GM23338 (cell line): Measurements from ENCODE around the gene ANGPTL7.

Experiments used
- CREB1 ChIP-seq: fragments of 250-450 bp; sonication (Bioruptor Pico); IDR thresholded peaks from 2 replicates; pipeline ENCODE4 v1.5.0; 2020; ENCODE audit warnings: low read depth, mild to moderate bottlenecking, moderate library complexity
- CTCF ChIP-seq, 2 experiments: fragments of 200-600 bp in 1 of 2; sonication (generic) in 1 of 2; conservative IDR thresholded peaks; 2 replicates each; pipeline versions ENCODE4 v1.5.1 to v1.6.1; 2016 to 2017; ENCODE audit warnings: antibody characterized with exemption in 2 of 2, low read depth in 2 of 2, mild to moderate bottlenecking in 2 of 2, moderate library complexity in 1 of 2
- EZH2 ChIP-seq: fragments of 200-600 bp; sonication (generic); IDR thresholded peaks from one replicate; pipeline ENCODE4 v1.8.0; 2017; ENCODE audit warnings: antibody characterized with exemption, mild to moderate bottlenecking, low read depth; ENCODE audit not compliant: unreplicated experiment
- EZH2phosphoT487 ChIP-seq: fragments of 200-600 bp; sonication (generic); IDR thresholded peaks from one replicate; pipeline ENCODE4 v1.8.1; 2018; ENCODE audit warnings: antibody characterized with exemption; ENCODE audit not compliant: unreplicated experiment
- JUNB ChIP-seq: IDR thresholded peaks from one replicate; pipeline ENCODE4 v1.6.1; 2016; ENCODE audit warnings: antibody characterized with exemption; ENCODE audit not compliant: unreplicated experiment
- NANOG ChIP-seq: IDR thresholded peaks from 2 replicates; pipeline ENCODE4 v1.6.1; 2016; ENCODE audit warnings: antibody characterized with exemption, borderline replicate concordance
- POLR2AphosphoS5 ChIP-seq: IDR thresholded peaks from 2 replicates; pipeline ENCODE4 v1.6.1; 2016; ENCODE audit warnings: antibody characterized with exemption, low read depth
- STAT1 ChIP-seq: IDR thresholded peaks from one replicate; pipeline ENCODE4 v1.6.1; 2016; ENCODE audit warnings: antibody characterized with exemption; ENCODE audit not compliant: unreplicated experiment
- TF ChIP-seq, protein P1 (sequence below): IDR thresholded peaks from one replicate; pipeline ENCODE4 v1.6.1; 2018; ENCODE audit warnings: antibody characterized with exemption; ENCODE audit not compliant: unreplicated experiment
- TF ChIP-seq, protein P2 (sequence below): fragments of 250-450 bp; sonication (Bioruptor Pico); IDR thresholded peaks from 2 replicates; pipeline ENCODE4 v1.5.0; 2020; ENCODE audit warnings: mild to moderate bottlenecking, moderate library complexity

DNA sequence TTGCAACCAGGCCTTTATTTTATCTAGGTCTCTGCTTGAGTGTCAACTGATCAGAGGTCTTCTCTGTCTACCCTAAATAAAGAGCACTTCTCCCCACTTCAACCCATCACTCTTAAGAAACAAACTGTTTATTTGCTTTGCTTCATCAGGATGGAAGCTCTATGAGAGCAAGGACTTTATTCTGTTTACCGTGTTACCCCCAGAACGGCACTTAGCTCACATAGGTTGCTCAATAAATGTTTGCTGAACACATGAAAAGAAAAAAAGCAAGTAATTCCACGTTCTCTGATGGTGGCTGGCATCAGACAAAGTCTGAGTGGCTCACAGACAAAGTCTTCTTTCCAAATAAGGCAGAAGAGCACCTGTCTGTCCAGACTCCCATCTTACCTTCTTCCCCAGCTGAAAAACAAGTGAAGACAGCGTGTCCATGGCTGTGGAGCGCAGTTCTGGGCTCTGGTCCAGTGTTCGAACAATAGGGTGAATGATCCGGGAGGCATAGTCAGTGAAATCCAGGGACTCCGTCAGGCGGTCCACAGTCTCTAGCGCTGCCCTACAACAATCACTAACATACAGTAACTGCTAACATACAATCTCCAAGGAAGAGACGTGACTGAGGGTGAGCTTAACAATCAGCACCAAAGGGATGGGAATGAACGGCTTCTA is 22.9 kb downstream of the ANGPTL7 start:
- TF ChIP-seq CTCF (conservative IDR thresholded peaks at IDR 0.05; ENCODE audit: low read depth in 2 of 2) = no peak
- no peak for TF ChIP-seq POLR2AphosphoS5
- TF ChIP-seq EZH2phosphoT487 = no peak
- TF ChIP-seq JUNB = no peak
- TF ChIP-seq EZH2 = no peak
- TF ChIP-seq, protein P1, sequence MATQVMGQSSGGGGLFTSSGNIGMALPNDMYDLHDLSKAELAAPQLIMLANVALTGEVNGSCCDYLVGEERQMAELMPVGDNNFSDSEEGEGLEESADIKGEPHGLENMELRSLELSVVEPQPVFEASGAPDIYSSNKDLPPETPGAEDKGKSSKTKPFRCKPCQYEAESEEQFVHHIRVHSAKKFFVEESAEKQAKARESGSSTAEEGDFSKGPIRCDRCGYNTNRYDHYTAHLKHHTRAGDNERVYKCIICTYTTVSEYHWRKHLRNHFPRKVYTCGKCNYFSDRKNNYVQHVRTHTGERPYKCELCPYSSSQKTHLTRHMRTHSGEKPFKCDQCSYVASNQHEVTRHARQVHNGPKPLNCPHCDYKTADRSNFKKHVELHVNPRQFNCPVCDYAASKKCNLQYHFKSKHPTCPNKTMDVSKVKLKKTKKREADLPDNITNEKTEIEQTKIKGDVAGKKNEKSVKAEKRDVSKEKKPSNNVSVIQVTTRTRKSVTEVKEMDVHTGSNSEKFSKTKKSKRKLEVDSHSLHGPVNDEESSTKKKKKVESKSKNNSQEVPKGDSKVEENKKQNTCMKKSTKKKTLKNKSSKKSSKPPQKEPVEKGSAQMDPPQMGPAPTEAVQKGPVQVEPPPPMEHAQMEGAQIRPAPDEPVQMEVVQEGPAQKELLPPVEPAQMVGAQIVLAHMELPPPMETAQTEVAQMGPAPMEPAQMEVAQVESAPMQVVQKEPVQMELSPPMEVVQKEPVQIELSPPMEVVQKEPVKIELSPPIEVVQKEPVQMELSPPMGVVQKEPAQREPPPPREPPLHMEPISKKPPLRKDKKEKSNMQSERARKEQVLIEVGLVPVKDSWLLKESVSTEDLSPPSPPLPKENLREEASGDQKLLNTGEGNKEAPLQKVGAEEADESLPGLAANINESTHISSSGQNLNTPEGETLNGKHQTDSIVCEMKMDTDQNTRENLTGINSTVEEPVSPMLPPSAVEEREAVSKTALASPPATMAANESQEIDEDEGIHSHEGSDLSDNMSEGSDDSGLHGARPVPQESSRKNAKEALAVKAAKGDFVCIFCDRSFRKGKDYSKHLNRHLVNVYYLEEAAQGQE = no peak
- no peak for TF ChIP-seq STAT1
- no peak for TF ChIP-seq CREB1 (CRISPR knock-in tag)
- TF ChIP-seq, protein P2, sequence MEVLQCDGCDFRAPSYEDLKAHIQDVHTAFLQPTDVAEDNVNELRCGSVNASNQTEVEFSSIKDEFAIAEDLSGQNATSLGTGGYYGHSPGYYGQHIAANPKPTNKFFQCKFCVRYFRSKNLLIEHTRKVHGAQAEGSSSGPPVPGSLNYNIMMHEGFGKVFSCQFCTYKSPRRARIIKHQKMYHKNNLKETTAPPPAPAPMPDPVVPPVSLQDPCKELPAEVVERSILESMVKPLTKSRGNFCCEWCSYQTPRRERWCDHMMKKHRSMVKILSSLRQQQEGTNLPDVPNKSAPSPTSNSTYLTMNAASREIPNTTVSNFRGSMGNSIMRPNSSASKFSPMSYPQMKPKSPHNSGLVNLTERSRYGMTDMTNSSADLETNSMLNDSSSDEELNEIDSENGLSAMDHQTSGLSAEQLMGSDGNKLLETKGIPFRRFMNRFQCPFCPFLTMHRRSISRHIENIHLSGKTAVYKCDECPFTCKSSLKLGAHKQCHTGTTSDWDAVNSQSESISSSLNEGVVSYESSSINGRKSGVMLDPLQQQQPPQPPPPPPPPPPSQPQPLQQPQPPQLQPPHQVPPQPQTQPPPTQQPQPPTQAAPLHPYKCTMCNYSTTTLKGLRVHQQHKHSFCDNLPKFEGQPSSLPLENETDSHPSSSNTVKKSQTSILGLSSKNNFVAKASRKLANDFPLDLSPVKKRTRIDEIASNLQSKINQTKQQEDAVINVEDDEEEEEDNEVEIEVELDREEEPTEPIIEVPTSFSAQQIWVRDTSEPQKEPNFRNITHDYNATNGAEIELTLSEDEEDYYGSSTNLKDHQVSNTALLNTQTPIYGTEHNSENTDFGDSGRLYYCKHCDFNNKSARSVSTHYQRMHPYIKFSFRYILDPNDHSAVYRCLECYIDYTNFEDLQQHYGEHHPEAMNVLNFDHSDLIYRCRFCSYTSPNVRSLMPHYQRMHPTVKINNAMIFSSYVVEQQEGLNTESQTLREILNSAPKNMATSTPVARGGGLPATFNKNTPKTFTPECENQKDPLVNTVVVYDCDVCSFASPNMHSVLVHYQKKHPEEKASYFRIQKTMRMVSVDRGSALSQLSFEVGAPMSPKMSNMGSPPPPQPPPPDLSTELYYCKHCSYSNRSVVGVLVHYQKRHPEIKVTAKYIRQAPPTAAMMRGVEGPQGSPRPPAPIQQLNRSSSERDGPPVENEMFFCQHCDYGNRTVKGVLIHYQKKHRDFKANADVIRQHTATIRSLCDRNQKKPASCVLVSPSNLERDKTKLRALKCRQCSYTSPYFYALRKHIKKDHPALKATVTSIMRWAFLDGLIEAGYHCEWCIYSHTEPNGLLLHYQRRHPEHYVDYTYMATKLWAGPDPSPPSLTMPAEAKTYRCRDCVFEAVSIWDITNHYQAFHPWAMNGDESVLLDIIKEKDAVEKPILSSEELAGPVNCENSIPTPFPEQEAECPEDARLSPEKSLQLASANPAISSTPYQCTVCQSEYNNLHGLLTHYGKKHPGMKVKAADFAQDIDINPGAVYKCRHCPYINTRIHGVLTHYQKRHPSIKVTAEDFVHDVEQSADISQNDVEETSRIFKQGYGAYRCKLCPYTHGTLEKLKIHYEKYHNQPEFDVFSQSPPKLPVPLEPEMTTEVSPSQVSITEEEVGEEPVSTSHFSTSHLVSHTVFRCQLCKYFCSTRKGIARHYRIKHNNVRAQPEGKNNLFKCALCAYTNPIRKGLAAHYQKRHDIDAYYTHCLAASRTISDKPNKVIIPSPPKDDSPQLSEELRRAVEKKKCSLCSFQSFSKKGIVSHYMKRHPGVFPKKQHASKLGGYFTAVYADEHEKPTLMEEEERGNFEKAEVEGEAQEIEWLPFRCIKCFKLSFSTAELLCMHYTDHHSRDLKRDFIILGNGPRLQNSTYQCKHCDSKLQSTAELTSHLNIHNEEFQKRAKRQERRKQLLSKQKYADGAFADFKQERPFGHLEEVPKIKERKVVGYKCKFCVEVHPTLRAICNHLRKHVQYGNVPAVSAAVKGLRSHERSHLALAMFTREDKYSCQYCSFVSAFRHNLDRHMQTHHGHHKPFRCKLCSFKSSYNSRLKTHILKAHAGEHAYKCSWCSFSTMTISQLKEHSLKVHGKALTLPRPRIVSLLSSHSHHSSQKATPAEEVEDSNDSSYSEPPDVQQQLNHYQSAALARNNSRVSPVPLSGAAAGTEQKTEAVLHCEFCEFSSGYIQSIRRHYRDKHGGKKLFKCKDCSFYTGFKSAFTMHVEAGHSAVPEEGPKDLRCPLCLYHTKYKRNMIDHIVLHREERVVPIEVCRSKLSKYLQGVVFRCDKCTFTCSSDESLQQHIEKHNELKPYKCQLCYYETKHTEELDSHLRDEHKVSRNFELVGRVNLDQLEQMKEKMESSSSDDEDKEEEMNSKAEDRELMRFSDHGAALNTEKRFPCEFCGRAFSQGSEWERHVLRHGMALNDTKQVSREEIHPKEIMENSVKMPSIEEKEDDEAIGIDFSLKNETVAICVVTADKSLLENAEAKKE = no peak
- no peak for TF ChIP-seq NANOG
